ENCODE data around the gene VKORC1.

DNA sequence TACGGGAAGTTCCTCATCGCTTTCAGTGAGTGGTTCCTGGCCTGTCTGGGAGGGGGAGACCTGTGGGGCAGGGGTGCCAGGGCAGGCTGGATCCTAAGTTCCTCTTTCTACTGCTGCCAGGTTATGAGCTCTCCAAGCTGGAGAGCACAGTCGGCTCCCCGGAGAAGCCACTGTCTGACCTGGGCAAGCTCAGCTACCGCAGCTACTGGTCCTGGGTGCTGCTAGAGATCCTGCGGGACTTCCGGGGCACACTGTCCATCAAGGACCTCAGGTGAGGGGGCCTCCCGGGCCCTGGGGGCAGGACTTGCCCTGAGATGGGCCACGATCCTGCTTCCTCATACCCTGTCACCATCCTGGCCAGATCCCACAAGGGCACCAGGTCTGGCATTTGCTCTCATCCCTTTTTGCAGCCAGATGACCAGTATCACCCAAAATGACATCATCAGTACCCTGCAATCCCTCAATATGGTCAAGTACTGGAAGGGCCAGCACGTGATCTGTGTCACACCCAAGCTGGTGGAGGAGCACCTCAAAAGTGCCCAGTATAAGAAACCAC, 35.8 kb upstream of the VKORC1 start:
- TF ChIP-seq CBX5 (IDR thresholded peaks at IDR 0.05; ENCODE audit: low read depth, low read length), result no peak
- no peak for TF ChIP-seq SIN3A (conservative IDR thresholded peaks at IDR 0.05 in 1 of 2, IDR thresholded peaks at IDR 0.05 in 1 of 2; ENCODE audit: low read depth in 1 of 2, low read length in 2 of 2)
- TF ChIP-seq, protein P1, sequence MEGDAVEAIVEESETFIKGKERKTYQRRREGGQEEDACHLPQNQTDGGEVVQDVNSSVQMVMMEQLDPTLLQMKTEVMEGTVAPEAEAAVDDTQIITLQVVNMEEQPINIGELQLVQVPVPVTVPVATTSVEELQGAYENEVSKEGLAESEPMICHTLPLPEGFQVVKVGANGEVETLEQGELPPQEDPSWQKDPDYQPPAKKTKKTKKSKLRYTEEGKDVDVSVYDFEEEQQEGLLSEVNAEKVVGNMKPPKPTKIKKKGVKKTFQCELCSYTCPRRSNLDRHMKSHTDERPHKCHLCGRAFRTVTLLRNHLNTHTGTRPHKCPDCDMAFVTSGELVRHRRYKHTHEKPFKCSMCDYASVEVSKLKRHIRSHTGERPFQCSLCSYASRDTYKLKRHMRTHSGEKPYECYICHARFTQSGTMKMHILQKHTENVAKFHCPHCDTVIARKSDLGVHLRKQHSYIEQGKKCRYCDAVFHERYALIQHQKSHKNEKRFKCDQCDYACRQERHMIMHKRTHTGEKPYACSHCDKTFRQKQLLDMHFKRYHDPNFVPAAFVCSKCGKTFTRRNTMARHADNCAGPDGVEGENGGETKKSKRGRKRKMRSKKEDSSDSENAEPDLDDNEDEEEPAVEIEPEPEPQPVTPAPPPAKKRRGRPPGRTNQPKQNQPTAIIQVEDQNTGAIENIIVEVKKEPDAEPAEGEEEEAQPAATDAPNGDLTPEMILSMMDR (IDR thresholded peaks at IDR 0.05; ENCODE audit: control extremely low read depth in 1 of 3, insufficient read depth in 1 of 3, low read depth in 1 of 3, low read length in 3 of 3), result no peak
- TF ChIP-seq POLR2AphosphoS5 (IDR thresholded peaks at IDR 0.05; ENCODE audit: low read depth, low read length), result no peak
- TF ChIP-seq, protein P2, sequence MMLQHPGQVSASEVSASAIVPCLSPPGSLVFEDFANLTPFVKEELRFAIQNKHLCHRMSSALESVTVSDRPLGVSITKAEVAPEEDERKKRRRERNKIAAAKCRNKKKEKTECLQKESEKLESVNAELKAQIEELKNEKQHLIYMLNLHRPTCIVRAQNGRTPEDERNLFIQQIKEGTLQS (IDR thresholded peaks at IDR 0.05; ENCODE audit: insufficient read depth, low read depth, low read length), result no peak
- TF ChIP-seq GABPA (IDR thresholded peaks at IDR 0.05; ENCODE audit: borderline replicate concordance, insufficient read depth, low read length), result no peak
- TF ChIP-seq POLR2A (IDR thresholded peaks at IDR 0.05; ENCODE audit: control extremely low read depth in 1 of 2, low read depth in 2 of 2, low read length in 2 of 2), result no peak
- no peak for TF ChIP-seq FOSL1 (IDR thresholded peaks at IDR 0.05; ENCODE audit: insufficient read depth, low read depth, low read length)
- no peak for TF ChIP-seq JUN (IDR thresholded peaks at IDR 0.05; ENCODE audit: low read depth, low read length)
- no peak for TF ChIP-seq SRF (IDR thresholded peaks at IDR 0.05; ENCODE audit: low read depth, low read length)
- no peak for TF ChIP-seq KDM1A (IDR thresholded peaks at IDR 0.05; ENCODE audit: borderline replicate concordance, low read length)
- TF ChIP-seq EP300 (IDR thresholded peaks at IDR 0.05; ENCODE audit: borderline replicate concordance in 1 of 2, low read depth in 2 of 2, low read length in 2 of 2), result no peak
- TF ChIP-seq EZH2 (IDR thresholded peaks at IDR 0.05; ENCODE audit: low read depth, low read length, severe bottlenecking), result no peak
- no peak for TF ChIP-seq YY1 (IDR thresholded peaks at IDR 0.05; ENCODE audit: low read depth, low read length)
